Measurements from ENCODE around the gene PNPLA1.

DNA sequence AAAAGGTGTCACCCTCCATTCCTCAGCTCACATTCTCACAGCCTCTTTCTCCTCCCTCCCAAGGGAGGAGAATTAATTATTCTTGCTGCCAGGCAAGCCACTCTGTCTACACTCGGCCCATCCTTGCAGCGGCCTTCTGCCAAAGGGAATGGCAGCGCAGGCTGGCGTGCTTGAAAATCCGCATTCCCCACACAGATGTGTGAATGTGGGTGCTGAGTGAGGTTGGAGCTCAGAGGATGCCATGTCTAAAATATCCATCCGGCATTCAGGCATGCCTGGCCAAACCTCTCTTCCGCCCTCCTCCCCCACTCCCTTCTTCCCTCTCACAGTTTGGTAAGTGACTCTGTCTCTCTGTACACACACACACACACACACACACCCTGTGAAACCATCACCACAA is 27.7 kb downstream of the PNPLA1 start:
- TF ChIP-seq, protein P1, sequence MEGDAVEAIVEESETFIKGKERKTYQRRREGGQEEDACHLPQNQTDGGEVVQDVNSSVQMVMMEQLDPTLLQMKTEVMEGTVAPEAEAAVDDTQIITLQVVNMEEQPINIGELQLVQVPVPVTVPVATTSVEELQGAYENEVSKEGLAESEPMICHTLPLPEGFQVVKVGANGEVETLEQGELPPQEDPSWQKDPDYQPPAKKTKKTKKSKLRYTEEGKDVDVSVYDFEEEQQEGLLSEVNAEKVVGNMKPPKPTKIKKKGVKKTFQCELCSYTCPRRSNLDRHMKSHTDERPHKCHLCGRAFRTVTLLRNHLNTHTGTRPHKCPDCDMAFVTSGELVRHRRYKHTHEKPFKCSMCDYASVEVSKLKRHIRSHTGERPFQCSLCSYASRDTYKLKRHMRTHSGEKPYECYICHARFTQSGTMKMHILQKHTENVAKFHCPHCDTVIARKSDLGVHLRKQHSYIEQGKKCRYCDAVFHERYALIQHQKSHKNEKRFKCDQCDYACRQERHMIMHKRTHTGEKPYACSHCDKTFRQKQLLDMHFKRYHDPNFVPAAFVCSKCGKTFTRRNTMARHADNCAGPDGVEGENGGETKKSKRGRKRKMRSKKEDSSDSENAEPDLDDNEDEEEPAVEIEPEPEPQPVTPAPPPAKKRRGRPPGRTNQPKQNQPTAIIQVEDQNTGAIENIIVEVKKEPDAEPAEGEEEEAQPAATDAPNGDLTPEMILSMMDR (IDR thresholded peaks at IDR 0.05 in 4 of 5, conservative IDR thresholded peaks at IDR 0.05 in 1 of 5): no peak
- no peak for TF ChIP-seq POLR2A (IDR thresholded peaks at IDR 0.05)

Data from gastrocnemius medialis (tissue), 4 donors.